ENCODE results near the gene RUFY1. TPM values are rescaled to one million over a fixed set of nuclear protein-coding genes. Genes with fewer than 3 reads are reported as not detected.

The RUFY1 gene
- total RNA-seq, 1 donor from 2014 or later, result 56.5 TPM

Other genes starting within 250 kb of the RUFY1 start
- gene ADAMTS2, start 205.1 kb upstream of the RUFY1 start, total RNA-seq, result 1.8 and 2.3 TPM in 2 replicates
- gene HNRNPH1, start 73.1 kb downstream of the RUFY1 start, total RNA-seq, result 291 and 325 TPM in 2 replicates
- gene CBY3, start 130.5 kb downstream of the RUFY1 start, total RNA-seq, result not detected in 2 replicates
- gene CANX, start 148.4 kb downstream of the RUFY1 start, total RNA-seq, result 586 and 649 TPM in 2 replicates
- gene MAML1, start 182.3 kb downstream of the RUFY1 start, total RNA-seq, result 17.5 and 18.8 TPM in 2 replicates
- gene LTC4S, start 243.4 kb downstream of the RUFY1 start, total RNA-seq, result 0.41 and 5.1 TPM in 2 replicates